Neuronal stem cell (in vitro differentiated cells): ENCODE results near the gene CELSR3.

Source experiments
- DNase-seq: peaks from one replicate; pipeline ENCODE4 v3.0.0-alpha.2; 2013; ENCODE audit warnings: low spot score
- H2AFZ ChIP-seq: one replicate; pipeline ENCODE4 v1.6.1; 2013; ENCODE audit warnings: mild to moderate bottlenecking, low read length, inconsistent platforms
- H2AK5ac ChIP-seq: 2 replicates; pipeline ENCODE4 v1.6.1; 2013; ENCODE audit warnings: low read depth, mild to moderate bottlenecking, inconsistent platforms, low read length, moderate library complexity, mixed read lengths
- H2BK120ac ChIP-seq: 2 replicates; pipeline ENCODE4 v1.6.1; 2013; ENCODE audit warnings: low read depth, mild to moderate bottlenecking, inconsistent platforms, low read length, moderate library complexity, mixed read lengths
- H2BK12ac ChIP-seq: one replicate; pipeline ENCODE4 v1.6.1; 2013; ENCODE audit warnings: low read length, inconsistent platforms
- H2BK15ac ChIP-seq: 2 replicates; pipeline ENCODE4 v1.6.1; 2013; ENCODE audit warnings: mild to moderate bottlenecking, low read length, inconsistent platforms, mixed read lengths
- H2BK5ac ChIP-seq: one replicate; pipeline ENCODE4 v1.6.1; 2013; ENCODE audit warnings: inconsistent platforms, mild to moderate bottlenecking, low read length, moderate library complexity
- H3K14ac ChIP-seq: one replicate; pipeline ENCODE4 v1.6.1; 2013; ENCODE audit warnings: low read length, inconsistent platforms
- H3K18ac ChIP-seq: 2 replicates; pipeline ENCODE4 v1.6.1; 2013; ENCODE audit warnings: low read length, inconsistent platforms
- H3K23ac ChIP-seq: 2 replicates; pipeline ENCODE4 v1.6.1; 2013; ENCODE audit warnings: low read depth, mild to moderate bottlenecking, mixed read lengths, low read length, inconsistent platforms; ENCODE audit not compliant: poor library complexity
- H3K27ac ChIP-seq: replicated peaks from 3 replicates; pipeline ENCODE4 v1.5.1; 2013; ENCODE audit warnings: low read length, inconsistent platforms
- H3K27me3 ChIP-seq, 3 experiments: 2 replicates each; pipeline ENCODE4 v1.6.1; 2013; ENCODE audit warnings: low read length in 3 of 3, mild to moderate bottlenecking in 2 of 3, inconsistent platforms in 1 of 3, low read depth in 1 of 3, mixed read lengths in 1 of 3, moderate library complexity in 1 of 3; ENCODE audit not compliant: control insufficient read depth in 3 of 3, insufficient read depth in 3 of 3
- H3K36me3 ChIP-seq, 2 donors: replicated peaks in 1 of 2; 2 replicates each; pipeline ENCODE4 v1.6.1; 2013; ENCODE audit warnings: low read length in 2 of 2; ENCODE audit not compliant: control insufficient read depth in 2 of 2, insufficient read depth in 2 of 2
- H3K4ac ChIP-seq: 2 replicates; pipeline ENCODE4 v1.6.1; 2013; ENCODE audit warnings: inconsistent platforms, mild to moderate bottlenecking, low read length, moderate library complexity
- H3K4me1 ChIP-seq, 2 donors: 1 replicate in 1 of 2; 2 replicates in 1 of 2; pipeline ENCODE4 v1.6.1; 2013; ENCODE audit warnings: low read length in 2 of 2, low read depth in 1 of 2; ENCODE audit not compliant: control insufficient read depth in 2 of 2, insufficient read depth in 1 of 2
- H3K4me2 ChIP-seq: one replicate; pipeline ENCODE4 v1.6.1; 2013; ENCODE audit warnings: mild to moderate bottlenecking, low read length, inconsistent platforms; ENCODE audit not compliant: insufficient read depth, poor library complexity, severe bottlenecking
- H3K4me3 ChIP-seq, 2 donors: 2 replicates each; pipeline ENCODE4 v1.5.1; 2013; ENCODE audit warnings: low read length in 2 of 2, mild to moderate bottlenecking in 2 of 2, inconsistent platforms in 1 of 2, moderate library complexity in 1 of 2
- H3K79me1 ChIP-seq: one replicate; pipeline ENCODE4 v1.6.1; 2013; ENCODE audit warnings: low read depth, mild to moderate bottlenecking, inconsistent platforms, low read length, moderate library complexity
- H3K9ac ChIP-seq: one replicate; pipeline ENCODE4 v1.6.1; 2013; ENCODE audit warnings: mild to moderate bottlenecking, low read depth, low read length, inconsistent platforms; ENCODE audit not compliant: poor library complexity
- H3K9me3 ChIP-seq, 2 donors: replicated peaks in 1 of 2; 2 replicates each; pipeline versions ENCODE3 to v1.6.1; 2013; ENCODE audit warnings: low read length in 2 of 2, mild to moderate bottlenecking in 2 of 2, inconsistent platforms in 1 of 2, low read depth in 1 of 2, mixed read lengths in 1 of 2, moderate library complexity in 1 of 2; ENCODE audit not compliant: control insufficient read depth in 2 of 2, insufficient read depth in 1 of 2
- H4K8ac ChIP-seq: one replicate; pipeline ENCODE4 v1.6.1; 2013; ENCODE audit warnings: low read depth, mild to moderate bottlenecking, inconsistent platforms, low read length, moderate library complexity
- H4K91ac ChIP-seq: one replicate; pipeline ENCODE4 v1.6.1; 2013; ENCODE audit warnings: low read length, low read depth, mild to moderate bottlenecking, inconsistent platforms; ENCODE audit not compliant: poor library complexity
- WGBS, 2 donors: extraction: QIAGEN DNeasy Blood & Tissue Kit; methylation state at CpG; one replicate each; pipeline ENCODE4 v1.1.7; 2013; ENCODE audit warnings: missing lambda C conversion rate in 2 of 2, mixed read lengths in 1 of 2; ENCODE audit not compliant: insufficient read length in 2 of 2, insufficient replicate concordance in 1 of 2; ENCODE audit errors: extremely low coverage in 2 of 2; 5-methylcytosine and 5-hydroxymethylcytosine counted together

CELSR3 gene

GRCh38 chr3:48690846-48691458 is 28.3 kb upstream of the CELSR3 start:
- no peak for DNase-seq
- Histone ChIP-seq H3K14ac (no peak overlapping the region), H3K27me3 (no peaks in the 10 kb centered on the region), H2BK15ac (no peak overlapping the region), H2BK120ac (no peak overlapping the region), H3K4me3 (no peak overlapping the region), H4K91ac (no peak overlapping the region), H3K4me2 (no peak overlapping the region), H3K36me3 (peaks cover 51 to 89% of the 10 kb centered on the region in 2 donors), H3K9ac (no peak overlapping the region), H3K4ac (no peak overlapping the region), H3K18ac (no peak overlapping the region), H3K23ac (no peak overlapping the region), H2BK5ac (no peak overlapping the region), H2AFZ (no peak overlapping the region), H2BK12ac (no peak overlapping the region), H4K8ac (no peak overlapping the region), H3K27ac (no peak overlapping the region), H3K4me1 (peaks cover 0 to 10% of the 10 kb centered on the region in 2 donors), H3K79me1 (peaks cover 5% of the 10 kb centered on the region), H2AK5ac (no peak overlapping the region), H3K9me3 (no peaks in the 10 kb centered on the region)
- no CpG with 5 or more reads among the region's 2 CpGs for WGBS, 2 donors

- no peak overlapping the region for H4K91ac ChIP-seq
- H3K9me3 ChIP-seq = no peaks in the 10 kb centered on the region
- H3K36me3 ChIP-seq = peaks cover 48 to 74% of the 10 kb centered on the region in 2 donors
- no peak overlapping the region for H2BK120ac ChIP-seq
- no peak overlapping the region for H3K18ac ChIP-seq
- no peak overlapping the region for H3K23ac ChIP-seq
- no peaks in the 10 kb centered on the region for H3K27me3 ChIP-seq
- no peak overlapping the region for H3K14ac ChIP-seq
- WGBS, 2 donors = no CpG with 5 or more reads among the region's 5 CpGs
- H3K4me3 ChIP-seq = no peak overlapping the region
- peaks cover 5% of the 10 kb centered on the region for H3K79me1 ChIP-seq
- no peak overlapping the region for H2BK5ac ChIP-seq
- H4K8ac ChIP-seq = no peak overlapping the region
- H2BK12ac ChIP-seq = no peak overlapping the region
- DNase-seq = no peak
- H3K9ac ChIP-seq = no peak overlapping the region
- H3K4me1 ChIP-seq = peaks cover 4 to 7% of the 10 kb centered on the region in 2 donors
- no peak overlapping the region for H2BK15ac ChIP-seq
- H3K4ac ChIP-seq = no peak overlapping the region
- no peak overlapping the region for H2AFZ ChIP-seq
- no peak overlapping the region for H2AK5ac ChIP-seq
- H3K27ac ChIP-seq = no peak overlapping the region
- H3K4me2 ChIP-seq = no peak overlapping the region
These were observed 26.7 kb upstream of the CELSR3 start for GRCh38 chr3:48689384-48689783.

DNA sequence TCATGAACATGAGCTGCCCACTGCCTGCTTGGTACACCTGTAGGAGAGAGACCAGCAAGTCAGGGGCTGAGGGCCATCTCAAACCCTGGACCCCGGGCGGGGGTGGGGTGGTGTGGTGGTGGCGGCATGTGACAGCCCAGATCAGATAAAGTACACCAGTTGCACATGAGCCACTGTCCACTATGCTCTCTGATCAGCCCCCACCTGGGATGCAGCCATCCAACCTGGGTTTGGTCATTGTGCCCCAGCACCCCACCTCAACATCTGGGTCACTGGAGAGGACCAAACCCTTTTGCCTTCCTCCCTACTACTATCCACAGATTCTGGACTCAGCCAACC is 26.0 kb upstream of the CELSR3 start:
- no peak overlapping the region for H2BK5ac ChIP-seq
- no peaks in the 10 kb centered on the region for H3K9me3 ChIP-seq
- no peak overlapping the region for H3K18ac ChIP-seq
- no peak overlapping the region for H3K27ac ChIP-seq
- no peak overlapping the region for H2AFZ ChIP-seq
- no CpG with 5 or more reads among the region's 3 CpGs for WGBS, 2 donors
- no peak overlapping the region for H3K23ac ChIP-seq
- no peak overlapping the region for H4K8ac ChIP-seq
- H2AK5ac ChIP-seq = no peak overlapping the region
- no peak overlapping the region for H3K14ac ChIP-seq
- H2BK120ac ChIP-seq = no peak overlapping the region
- no peak overlapping the region for H2BK15ac ChIP-seq
- DNase-seq = no peak
- no peaks in the 10 kb centered on the region for H3K27me3 ChIP-seq
- no peak overlapping the region for H3K4me3 ChIP-seq
- H3K4me1 ChIP-seq = peaks cover 4 to 7% of the 10 kb centered on the region in 2 donors
- peaks cover 2% of the 10 kb centered on the region for H3K79me1 ChIP-seq
- H3K4ac ChIP-seq = no peak overlapping the region
- no peak overlapping the region for H4K91ac ChIP-seq
- peaks cover 44 to 68% of the 10 kb centered on the region in 2 donors for H3K36me3 ChIP-seq
- no peak overlapping the region for H2BK12ac ChIP-seq
- no peak overlapping the region for H3K4me2 ChIP-seq
- no peak overlapping the region for H3K9ac ChIP-seq

GRCh38 chr3:48688032-48688736 is 25.5 kb upstream of the CELSR3 start:
- no peak overlapping the region for H4K91ac ChIP-seq
- H2AFZ ChIP-seq = no peak overlapping the region
- no peak overlapping the region for H2BK12ac ChIP-seq
- H3K9me3 ChIP-seq = no peaks in the 10 kb centered on the region
- no peak overlapping the region for H3K4me3 ChIP-seq
- peaks cover 2% of the 10 kb centered on the region for H3K79me1 ChIP-seq
- no CpG with 5 or more reads among the region's 18 CpGs for WGBS, 2 donors
- H3K9ac ChIP-seq = no peak overlapping the region
- no peak overlapping the region for H3K18ac ChIP-seq
- no peak overlapping the region for H3K4me2 ChIP-seq
- no peak overlapping the region for H4K8ac ChIP-seq
- H3K27ac ChIP-seq = no peak overlapping the region
- H2BK120ac ChIP-seq = no peak overlapping the region
- no peak overlapping the region for H2BK15ac ChIP-seq
- no peak for DNase-seq
- H3K4ac ChIP-seq = no peak overlapping the region
- H2AK5ac ChIP-seq = no peak overlapping the region
- peaks cover 40 to 68% of the 10 kb centered on the region in 2 donors for H3K36me3 ChIP-seq
- H3K23ac ChIP-seq = no peak overlapping the region
- no peaks in the 10 kb centered on the region for H3K27me3 ChIP-seq
- no peak overlapping the region for H2BK5ac ChIP-seq
- no peak overlapping the region for H3K14ac ChIP-seq
- H3K4me1 ChIP-seq = peaks cover 4 to 9% of the 10 kb centered on the region in 2 donors
